OCI-LY1 (cell line): ENCODE measurements around the gene ZNF692.

Experiments
- H2AFZ ChIP-seq: fragments of 200-600 bp; sonication (generic), shearing (Covaris generic); 2 replicates; pipeline ENCODE4 v1.6.0; 2014; ENCODE audit warnings: antibody characterized with exemption, mild to moderate bottlenecking, low read length
- H3F3A ChIP-seq: fragments of 200-600 bp; sonication (generic), shearing (Covaris generic); 2 replicates; pipeline ENCODE4 v1.6.0; 2014; ENCODE audit warnings: mild to moderate bottlenecking, antibody characterized with exemption, low read length, moderate library complexity; ENCODE audit not compliant: insufficient read depth
- H3K27ac ChIP-seq: fragments of 200-600 bp; sonication (generic); 2 replicates; pipeline ENCODE4 v1.5.1; 2014; ENCODE audit warnings: low read length, mixed run types, mild to moderate bottlenecking, low read depth; ENCODE audit not compliant: poor library complexity, severe bottlenecking
- H3K27me3 ChIP-seq: fragments of 200-600 bp; sonication (generic); 2 replicates; pipeline ENCODE4 v1.6.0; 2014; ENCODE audit warnings: antibody characterized with exemption, mild to moderate bottlenecking, low read length, moderate library complexity; ENCODE audit not compliant: insufficient read depth
- H3K36me3 ChIP-seq: fragments of 200-600 bp; sonication (generic); 2 replicates; pipeline ENCODE4 v1.6.1; 2014; ENCODE audit warnings: mild to moderate bottlenecking, antibody characterized with exemption, low read length, moderate library complexity, mixed read lengths; ENCODE audit not compliant: insufficient read depth
- H3K4me1 ChIP-seq: fragments of 200-600 bp; sonication (generic); 2 replicates; pipeline ENCODE4 v1.5.1; 2014; ENCODE audit warnings: mild to moderate bottlenecking, low read length, moderate library complexity; ENCODE audit not compliant: insufficient read depth, severe bottlenecking
- H3K4me2 ChIP-seq: fragments of 200-600 bp; sonication (generic), shearing (Covaris generic); 2 replicates; pipeline ENCODE4 v1.6.1; 2014; ENCODE audit warnings: low read length
- H3K4me3 ChIP-seq: fragments of 200-600 bp; sonication (generic); 2 replicates; pipeline ENCODE4 v1.5.1; 2014; ENCODE audit warnings: low read length, low read depth, mild to moderate bottlenecking, mixed read lengths; ENCODE audit not compliant: poor library complexity, severe bottlenecking
- H3K79me2 ChIP-seq: fragments of 200-600 bp; shearing (Covaris generic); 2 replicates; pipeline ENCODE4 v1.6.1; 2016; ENCODE audit warnings: mixed run types, low read length, mixed read lengths; ENCODE audit not compliant: insufficient read depth
- H3K9ac ChIP-seq: fragments of 200-600 bp; sonication (generic), shearing (Covaris generic); 2 replicates; pipeline ENCODE4 v1.6.1; 2014; ENCODE audit warnings: mild to moderate bottlenecking, low read length, mixed read lengths
- H3K9me2 ChIP-seq: fragments of 200-600 bp; sonication (generic), shearing (Covaris generic); 2 replicates; pipeline ENCODE4 v1.6.1; 2014; ENCODE audit warnings: low read depth, mild to moderate bottlenecking, low read length, mixed read lengths
- H3K9me3 ChIP-seq: fragments of 200-600 bp; shearing (Covaris generic); 2 replicates; pipeline ENCODE4 v1.6.1; 2014; ENCODE audit warnings: low read length, mixed read lengths
- H4K20me1 ChIP-seq: fragments of 200-600 bp; sonication (generic), shearing (Covaris generic); 2 replicates; pipeline ENCODE4 v1.6.0; 2016; ENCODE audit warnings: mild to moderate bottlenecking, low read length; ENCODE audit not compliant: insufficient read depth
- EZH2 ChIP-seq: fragments of 200-600 bp; sonication (generic), shearing (Covaris generic); IDR thresholded peaks from 2 replicates; pipeline ENCODE4 v1.8.0; 2017; ENCODE audit warnings: borderline replicate concordance, mixed run types, mild to moderate bottlenecking, antibody characterized with exemption, low read length, moderate library complexity, mixed read lengths
- TF ChIP-seq, protein P1 (sequence below): fragments of 200-600 bp; sonication (generic), shearing (Covaris generic); IDR thresholded peaks from 2 replicates; pipeline ENCODE4 v1.5.1; 2017; ENCODE audit warnings: mild to moderate bottlenecking, antibody characterized with exemption, low read length, moderate library complexity, mixed read lengths

The ZNF692 gene

DNA sequence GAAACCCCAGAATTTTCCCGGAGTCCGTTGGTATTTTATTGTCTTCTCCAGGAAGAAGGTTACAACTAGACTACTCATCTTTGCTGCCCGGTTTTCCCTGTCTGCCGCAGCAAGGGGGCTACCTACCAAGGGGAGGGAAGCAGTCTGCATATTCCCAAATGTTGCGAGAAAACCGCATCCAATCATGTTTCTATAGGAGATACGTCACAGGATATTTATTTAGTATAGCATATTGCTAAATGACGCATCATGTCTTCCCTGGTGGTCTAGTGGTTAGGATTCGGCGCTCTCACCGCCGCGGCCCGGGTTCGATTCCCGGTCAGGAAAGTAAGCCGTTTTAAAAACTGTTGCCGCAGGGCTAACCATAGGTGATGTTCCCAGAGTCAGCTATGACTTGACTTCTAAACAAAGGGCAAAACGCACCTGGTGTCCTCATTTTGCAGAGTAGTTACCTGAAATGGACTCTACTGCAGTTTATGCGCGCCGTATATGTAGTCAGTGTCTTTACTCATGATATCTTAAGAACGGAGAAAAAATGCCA is 15.2 kb upstream of the ZNF692 start:
- Histone ChIP-seq H3K4me2 (peak overlapping the region; percentile 66), H3F3A (0 out of 2 replicates have a peak, but pooled peaks cover 4% of the 10 kb centered on the region), H3K9ac (peak overlapping the region; percentile 49; the same call in 1 of the 2 replicates), H3K79me2 (no peaks in the 10 kb centered on the region), H3K27ac (no peak overlapping the region), H2AFZ (no peak overlapping the region), H3K4me1 (peaks cover 6% of the 10 kb centered on the region), H3K9me3 (no peaks in the 10 kb centered on the region), H3K4me3 (peak overlapping the region; percentile 76), H3K9me2 (no peaks in the 10 kb centered on the region), H3K27me3 (no peaks in the 10 kb centered on the region), H4K20me1 (no peaks in the 10 kb centered on the region), H3K36me3 (no peaks in the 10 kb centered on the region)
- TF ChIP-seq, protein P1, sequence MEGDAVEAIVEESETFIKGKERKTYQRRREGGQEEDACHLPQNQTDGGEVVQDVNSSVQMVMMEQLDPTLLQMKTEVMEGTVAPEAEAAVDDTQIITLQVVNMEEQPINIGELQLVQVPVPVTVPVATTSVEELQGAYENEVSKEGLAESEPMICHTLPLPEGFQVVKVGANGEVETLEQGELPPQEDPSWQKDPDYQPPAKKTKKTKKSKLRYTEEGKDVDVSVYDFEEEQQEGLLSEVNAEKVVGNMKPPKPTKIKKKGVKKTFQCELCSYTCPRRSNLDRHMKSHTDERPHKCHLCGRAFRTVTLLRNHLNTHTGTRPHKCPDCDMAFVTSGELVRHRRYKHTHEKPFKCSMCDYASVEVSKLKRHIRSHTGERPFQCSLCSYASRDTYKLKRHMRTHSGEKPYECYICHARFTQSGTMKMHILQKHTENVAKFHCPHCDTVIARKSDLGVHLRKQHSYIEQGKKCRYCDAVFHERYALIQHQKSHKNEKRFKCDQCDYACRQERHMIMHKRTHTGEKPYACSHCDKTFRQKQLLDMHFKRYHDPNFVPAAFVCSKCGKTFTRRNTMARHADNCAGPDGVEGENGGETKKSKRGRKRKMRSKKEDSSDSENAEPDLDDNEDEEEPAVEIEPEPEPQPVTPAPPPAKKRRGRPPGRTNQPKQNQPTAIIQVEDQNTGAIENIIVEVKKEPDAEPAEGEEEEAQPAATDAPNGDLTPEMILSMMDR = no peak
- TF ChIP-seq EZH2 = no peak

DNA sequence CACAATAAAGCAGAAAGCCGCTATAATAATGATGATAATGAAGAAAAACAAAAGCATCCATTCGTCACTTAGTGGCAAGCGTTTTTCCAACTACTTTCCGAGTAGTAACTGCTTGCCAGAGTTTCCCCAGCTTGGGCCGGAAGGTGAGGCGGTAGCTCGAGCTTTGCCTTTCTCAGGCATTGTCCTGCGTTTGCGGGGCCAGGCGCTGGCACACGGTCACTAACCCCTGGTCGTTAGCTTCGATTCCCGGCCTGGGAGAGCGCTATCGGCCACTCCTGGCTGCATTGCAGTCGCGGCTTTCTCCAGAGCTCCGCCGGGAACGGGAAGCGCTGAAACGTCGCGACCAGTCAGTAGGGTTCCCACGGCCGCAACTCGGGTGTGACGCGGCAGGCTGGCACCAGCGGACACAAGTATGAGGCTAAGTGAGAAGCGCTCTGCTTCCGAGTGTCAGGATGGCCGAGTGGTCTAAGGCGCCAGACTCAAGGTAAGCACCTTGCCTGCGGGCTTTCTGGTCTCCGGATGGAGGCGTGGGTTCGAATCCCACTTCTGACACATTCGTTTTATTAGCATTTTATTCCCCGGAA is 14.6 kb upstream of the ZNF692 start:
- no peaks in the 10 kb centered on the region for H3K9me2 ChIP-seq
- peaks cover 6% of the 10 kb centered on the region for H3K4me1 ChIP-seq
- H3K27me3 ChIP-seq = no peaks in the 10 kb centered on the region
- peak overlapping the region; percentile 27 for H2AFZ ChIP-seq
- H4K20me1 ChIP-seq = no peaks in the 10 kb centered on the region
- H3K9me3 ChIP-seq = no peaks in the 10 kb centered on the region
- no peaks in the 10 kb centered on the region for H3K79me2 ChIP-seq
- no peak for TF ChIP-seq EZH2
- TF ChIP-seq, protein P1 = no peak
- peak overlapping the region; percentile 66 for H3K4me2 ChIP-seq
- H3K27ac ChIP-seq = peak overlapping the region; percentile 65
- 0 out of 2 replicates have a peak, but pooled peaks cover 4% of the 10 kb centered on the region for H3F3A ChIP-seq
- no peaks in the 10 kb centered on the region for H3K36me3 ChIP-seq
- H3K4me3 ChIP-seq = peak overlapping the region; percentile 76
- H3K9ac ChIP-seq = peak overlapping the region; percentile 68

DNA sequence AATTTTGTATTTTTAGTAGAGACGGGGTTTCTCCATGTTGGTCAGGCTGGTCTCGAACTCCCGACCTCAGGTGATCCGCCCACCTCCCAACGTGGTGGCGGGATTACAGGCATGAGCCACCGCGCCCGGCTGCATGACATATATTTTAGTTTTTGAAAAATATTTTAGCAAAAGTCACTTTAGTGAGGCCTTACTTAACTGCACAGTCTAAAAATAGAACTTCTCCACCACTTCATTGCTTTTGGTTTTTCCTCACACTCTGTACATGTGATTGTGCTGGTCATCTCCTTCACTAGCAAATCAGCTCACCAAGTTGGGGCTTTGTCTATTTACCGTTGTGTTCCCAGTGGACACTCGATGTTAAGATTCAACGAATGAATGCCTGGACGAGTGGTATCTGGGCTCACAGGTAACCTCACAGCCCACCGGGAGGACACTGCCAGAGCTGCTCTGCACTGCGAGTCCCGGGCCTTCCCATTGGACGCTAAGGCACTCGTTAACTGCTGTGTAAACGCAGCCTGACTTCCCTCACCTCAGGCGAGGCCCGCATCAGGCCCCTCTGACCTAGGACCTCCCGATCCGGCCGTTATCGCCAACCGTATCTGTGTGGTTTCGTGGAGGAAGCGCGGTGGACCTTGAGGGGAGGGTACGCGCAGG is 14.0 kb upstream of the ZNF692 start:
- no peaks in the 10 kb centered on the region for H3K9me3 ChIP-seq
- H3K4me3 ChIP-seq = peak overlapping the region; percentile 76
- H2AFZ ChIP-seq = peak overlapping the region; percentile 27
- TF ChIP-seq, protein P1 = no peak
- TF ChIP-seq EZH2 = no peak
- H3K36me3 ChIP-seq = no peaks in the 10 kb centered on the region
- H4K20me1 ChIP-seq = no peaks in the 10 kb centered on the region
- H3K9me2 ChIP-seq = no peaks in the 10 kb centered on the region
- 0 out of 2 replicates have a peak, but pooled peaks cover 4% of the 10 kb centered on the region for H3F3A ChIP-seq
- peak overlapping the region; percentile 66 for H3K4me2 ChIP-seq
- peaks cover 6% of the 10 kb centered on the region for H3K4me1 ChIP-seq
- H3K9ac ChIP-seq = peak overlapping the region; percentile 68
- H3K27ac ChIP-seq = peak overlapping the region; percentile 65
- no peaks in the 10 kb centered on the region for H3K79me2 ChIP-seq
- H3K27me3 ChIP-seq = no peaks in the 10 kb centered on the region
